Measurements from ENCODE around the gene CNTN6.

GRCh38 chr3:1195947-1196346, 103.1 kb downstream of the CNTN6 start:
- TF ChIP-seq SIN3A (IDR thresholded peaks at IDR 0.05; ENCODE audit: borderline replicate concordance, low read depth, low read length) (no peak), CTCF (IDR thresholded peaks at IDR 0.05) (no peak), TCF12 (IDR thresholded peaks at IDR 0.05) (no peak), RAD21 (IDR thresholded peaks at IDR 0.05; ENCODE audit: low read length) (no peak), PBX3 (IDR thresholded peaks at IDR 0.05) (no peak), FOXM1 (IDR thresholded peaks at IDR 0.05; ENCODE audit: low read depth) (no peak)
